B cell (primary cell): Measurements from ENCODE around the gene PRODH.

Experiments used
- EZH2 ChIP-seq: IDR thresholded peaks from 2 replicates; pipeline ENCODE4 v1.6.1; 2012; ENCODE audit warnings: borderline replicate concordance, low read depth, mild to moderate bottlenecking, moderate library complexity, low read length; ENCODE audit not compliant: insufficient read depth, poor library complexity, severe bottlenecking
- TF ChIP-seq, protein P1 (sequence below): fragments of 200-600 bp; IDR thresholded peaks from one replicate; pipeline ENCODE4 v1.8.0; 2022; ENCODE audit warnings: antibody characterized with exemption, mild to moderate bottlenecking

DNA sequence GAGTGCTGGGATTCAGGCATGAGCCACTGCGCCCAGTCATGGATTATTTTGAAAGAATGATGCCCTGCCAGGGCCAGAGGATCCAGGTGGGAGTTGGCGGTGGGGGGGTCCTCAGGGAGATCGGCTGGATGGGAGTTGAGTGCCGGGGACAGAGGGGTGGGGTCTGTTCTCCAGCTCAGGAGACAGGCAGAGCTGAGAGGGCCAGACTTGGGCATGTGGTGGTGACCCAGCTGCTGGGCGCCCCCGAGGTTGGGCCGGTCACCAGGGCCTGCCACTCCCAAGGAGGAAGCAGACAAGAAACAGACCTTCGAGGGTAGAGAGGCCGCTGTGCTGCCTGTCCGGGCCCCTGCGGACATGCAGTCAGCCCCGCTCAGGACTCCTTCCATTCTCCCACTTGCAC, 11.8 kb upstream of the PRODH start:
- TF ChIP-seq, protein P1, sequence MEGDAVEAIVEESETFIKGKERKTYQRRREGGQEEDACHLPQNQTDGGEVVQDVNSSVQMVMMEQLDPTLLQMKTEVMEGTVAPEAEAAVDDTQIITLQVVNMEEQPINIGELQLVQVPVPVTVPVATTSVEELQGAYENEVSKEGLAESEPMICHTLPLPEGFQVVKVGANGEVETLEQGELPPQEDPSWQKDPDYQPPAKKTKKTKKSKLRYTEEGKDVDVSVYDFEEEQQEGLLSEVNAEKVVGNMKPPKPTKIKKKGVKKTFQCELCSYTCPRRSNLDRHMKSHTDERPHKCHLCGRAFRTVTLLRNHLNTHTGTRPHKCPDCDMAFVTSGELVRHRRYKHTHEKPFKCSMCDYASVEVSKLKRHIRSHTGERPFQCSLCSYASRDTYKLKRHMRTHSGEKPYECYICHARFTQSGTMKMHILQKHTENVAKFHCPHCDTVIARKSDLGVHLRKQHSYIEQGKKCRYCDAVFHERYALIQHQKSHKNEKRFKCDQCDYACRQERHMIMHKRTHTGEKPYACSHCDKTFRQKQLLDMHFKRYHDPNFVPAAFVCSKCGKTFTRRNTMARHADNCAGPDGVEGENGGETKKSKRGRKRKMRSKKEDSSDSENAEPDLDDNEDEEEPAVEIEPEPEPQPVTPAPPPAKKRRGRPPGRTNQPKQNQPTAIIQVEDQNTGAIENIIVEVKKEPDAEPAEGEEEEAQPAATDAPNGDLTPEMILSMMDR = no peak
- no peak for TF ChIP-seq EZH2
